Lower lobe of right lung (tissue), 2 donors: Measurements from ENCODE around the gene LIMA1. TPM values are rescaled to one million over a fixed set of nuclear protein-coding genes. Genes with fewer than 3 reads are reported as not detected.

ENCODE experiments used
- ATAC-seq, 2 donors: fragments of 200-7000 bp; cut with Tn5 transposase; one replicate each; pipeline ENCODE4 v1.9.1; 2020 to 2022; ENCODE audit warnings: mild to moderate bottlenecking in 2 of 2, moderate library complexity in 2 of 2
- DNase-seq: peaks from one replicate; pipeline ENCODE4 v3.0.0-alpha.2; 2020
- H3K27ac ChIP-seq: fragments of 200-600 bp; one replicate; pipeline ENCODE4 v1.8.0; 2022
- H3K27me3 ChIP-seq: fragments of 200-600 bp; one replicate; pipeline ENCODE4 v1.8.0; 2022; ENCODE audit warnings: low read depth
- H3K36me3 ChIP-seq: fragments of 200-600 bp; one replicate; pipeline ENCODE4 v1.8.0; 2022; ENCODE audit warnings: mild to moderate bottlenecking
- H3K4me1 ChIP-seq: fragments of 200-600 bp; one replicate; pipeline ENCODE4 v1.8.0; 2022
- H3K4me3 ChIP-seq: fragments of 200-600 bp; one replicate; pipeline ENCODE4 v1.8.0; 2022; ENCODE audit warnings: mild to moderate bottlenecking
- H3K9me3 ChIP-seq: fragments of 200-600 bp; one replicate; pipeline ENCODE4 v1.8.0; 2022
- intact Hi-C: fragments of 100-400 bp; cut with DNase I; formaldehyde crosslinking; loops from one replicate; pipeline ENCODE4 v1.11.0; 2022
- total RNA-seq: library from RNA; stranded (reverse); fragmentation: NEBNext Ultra II Directional; extraction: Animal tissue kit (Norgen Biotek cat#: 25700); gene quantifications from one replicate; pipeline ENCODE4 v1.2.1, GENCODE V29; 2021
- TF ChIP-seq, protein P1 (sequence below): fragments of 200-600 bp; IDR thresholded peaks from one replicate; pipeline ENCODE4 v1.8.0; 2022; ENCODE audit warnings: antibody characterized with exemption, mild to moderate bottlenecking
- donor health status: DM: no; HTN: yes; CAD: no; lungs with severe emphysema.

LIMA1 gene
- total RNA-seq, 1 donor from 2014 or later, result 76.6 TPM

DNA sequence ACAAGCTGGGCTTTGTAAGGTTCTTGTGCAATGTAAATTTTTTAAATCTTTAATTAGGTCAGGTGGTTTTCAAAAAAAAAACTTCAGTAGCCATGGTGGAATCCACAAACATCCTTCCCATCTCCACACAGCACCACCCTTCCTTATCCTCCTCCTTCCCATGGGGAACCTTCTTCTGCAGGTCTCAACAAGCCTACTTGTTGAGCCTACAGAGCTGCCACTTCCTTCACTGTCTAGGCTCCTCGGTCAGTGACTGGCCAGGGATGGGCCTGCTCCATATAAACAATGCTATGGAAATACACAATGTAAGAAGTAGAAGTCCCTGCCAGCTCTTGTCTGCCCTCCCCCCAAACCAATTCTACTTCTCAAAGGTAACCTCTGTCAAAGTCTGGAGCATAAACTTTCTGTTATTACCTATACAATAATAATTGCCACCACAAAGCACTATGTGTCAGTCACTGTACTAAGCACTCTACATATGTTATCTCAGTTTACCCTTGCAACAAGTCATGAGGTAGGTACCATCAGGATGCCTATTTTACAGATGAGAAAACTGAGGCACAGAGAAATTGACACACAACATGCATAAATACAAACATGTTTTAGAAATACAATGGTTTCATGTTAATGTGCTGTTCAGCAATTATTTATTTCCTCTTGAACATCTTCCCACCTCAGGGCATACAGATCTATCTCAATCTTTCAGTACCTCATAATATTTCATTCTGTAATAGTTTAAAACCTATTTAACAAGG is 17.4 kb downstream of the LIMA1 start:
- Histone ChIP-seq H3K27me3 (no peaks in the 10 kb centered on the region), H3K36me3 (no peaks in the 10 kb centered on the region), H3K27ac (no peak overlapping the region), H3K4me3 (no peak overlapping the region), H3K4me1 (no peaks in the 10 kb centered on the region), H3K9me3 (no peaks in the 10 kb centered on the region)
- no peak for ATAC-seq
- DNase-seq, result no peak
- TF ChIP-seq, protein P1, sequence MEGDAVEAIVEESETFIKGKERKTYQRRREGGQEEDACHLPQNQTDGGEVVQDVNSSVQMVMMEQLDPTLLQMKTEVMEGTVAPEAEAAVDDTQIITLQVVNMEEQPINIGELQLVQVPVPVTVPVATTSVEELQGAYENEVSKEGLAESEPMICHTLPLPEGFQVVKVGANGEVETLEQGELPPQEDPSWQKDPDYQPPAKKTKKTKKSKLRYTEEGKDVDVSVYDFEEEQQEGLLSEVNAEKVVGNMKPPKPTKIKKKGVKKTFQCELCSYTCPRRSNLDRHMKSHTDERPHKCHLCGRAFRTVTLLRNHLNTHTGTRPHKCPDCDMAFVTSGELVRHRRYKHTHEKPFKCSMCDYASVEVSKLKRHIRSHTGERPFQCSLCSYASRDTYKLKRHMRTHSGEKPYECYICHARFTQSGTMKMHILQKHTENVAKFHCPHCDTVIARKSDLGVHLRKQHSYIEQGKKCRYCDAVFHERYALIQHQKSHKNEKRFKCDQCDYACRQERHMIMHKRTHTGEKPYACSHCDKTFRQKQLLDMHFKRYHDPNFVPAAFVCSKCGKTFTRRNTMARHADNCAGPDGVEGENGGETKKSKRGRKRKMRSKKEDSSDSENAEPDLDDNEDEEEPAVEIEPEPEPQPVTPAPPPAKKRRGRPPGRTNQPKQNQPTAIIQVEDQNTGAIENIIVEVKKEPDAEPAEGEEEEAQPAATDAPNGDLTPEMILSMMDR, result no peak
- intact Hi-C loops, result no loop called here

GRCh38 chr12:50263832-50264231 is 19.5 kb downstream of the LIMA1 start:
- intact Hi-C loops, result no loop called here
- TF ChIP-seq, protein P1, result no peak
- no peak for DNase-seq
- Histone ChIP-seq H3K27ac (no peak overlapping the region), H3K27me3 (no peaks in the 10 kb centered on the region), H3K9me3 (no peaks in the 10 kb centered on the region), H3K4me1 (peaks cover 16% of the 10 kb centered on the region), H3K4me3 (no peak overlapping the region), H3K36me3 (no peaks in the 10 kb centered on the region)
- ATAC-seq, result no peak

DNA sequence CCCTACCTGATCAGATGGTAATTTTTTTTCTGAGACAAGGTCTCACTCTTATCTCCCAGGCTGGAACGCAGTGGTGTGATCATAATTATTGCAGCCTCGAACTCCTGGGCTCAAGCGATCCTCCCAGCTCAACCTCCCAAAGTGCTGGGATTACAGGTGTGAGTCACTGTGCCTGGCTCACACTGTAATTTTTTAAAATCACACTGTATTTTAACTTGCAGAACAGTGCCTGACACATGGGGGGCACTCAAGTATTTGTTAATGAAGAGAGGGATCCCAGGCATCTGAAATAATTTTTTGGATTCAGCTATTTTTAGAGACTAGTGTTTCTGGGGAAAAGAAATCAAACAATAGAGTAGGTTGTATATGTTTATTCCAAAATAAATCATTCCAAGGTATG is 21.7 kb downstream of the LIMA1 start:
- Histone ChIP-seq H3K4me1 (peaks cover 37% of the 10 kb centered on the region), H3K36me3 (no peaks in the 10 kb centered on the region), H3K27ac (no peak overlapping the region), H3K27me3 (no peaks in the 10 kb centered on the region), H3K4me3 (no peak overlapping the region), H3K9me3 (no peaks in the 10 kb centered on the region)
- no peak for ATAC-seq
- intact Hi-C loops, result no loop called here
- TF ChIP-seq, protein P1, result no peak
- DNase-seq, result no peak

DNA sequence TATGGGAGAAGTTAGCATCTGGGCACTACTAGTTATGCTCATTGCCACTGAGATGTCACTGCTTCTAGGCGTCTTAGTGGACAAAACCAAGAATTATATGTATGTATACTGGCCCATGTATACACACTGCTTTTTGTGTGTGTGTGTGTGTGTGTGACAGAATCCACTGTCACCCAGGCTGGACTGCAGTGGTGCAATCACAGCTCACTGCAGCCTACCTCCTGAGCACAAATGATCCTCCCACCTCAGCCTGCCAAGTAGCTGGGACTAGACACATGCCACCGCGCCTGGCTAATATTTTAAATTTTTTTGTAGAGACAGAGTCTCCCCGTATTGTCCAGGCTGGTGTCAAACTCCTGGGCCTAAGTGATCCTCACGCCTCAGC is 25.2 kb downstream of the LIMA1 start:
- H3K36me3 ChIP-seq, result no peaks in the 10 kb centered on the region
- H3K9me3 ChIP-seq, result no peaks in the 10 kb centered on the region
- intact Hi-C loops, result no loop called here
- TF ChIP-seq, protein P1, result no peak
- H3K27ac ChIP-seq, result peak overlapping the region; percentile 66
- H3K4me1 ChIP-seq, result peaks cover 46% of the 10 kb centered on the region
- H3K4me3 ChIP-seq, result peak overlapping the region; percentile 7
- ATAC-seq, result peak; percentile 50 to 70
- no peaks in the 10 kb centered on the region for H3K27me3 ChIP-seq
- no peak for DNase-seq

GRCh38 chr12:50257236-50258166 is 25.8 kb downstream of the LIMA1 start:
- Histone ChIP-seq H3K4me3 (peak overlapping the region; percentile 7), H3K36me3 (no peaks in the 10 kb centered on the region), H3K9me3 (no peaks in the 10 kb centered on the region), H3K27me3 (no peaks in the 10 kb centered on the region), H3K27ac (peak overlapping the region; percentile 66), H3K4me1 (peaks cover 46% of the 10 kb centered on the region)
- DNase-seq (no peak), ATAC-seq (peak; percentile 47 to 55)
- intact Hi-C loops, result no loop called here
- TF ChIP-seq, protein P1, result no peak
